Stomach (tissue), 4 donors: ENCODE data around the gene AKAP17A.

Source experiments
- POLR2A ChIP-seq, 4 donors: fragments of 450-650 bp; IDR thresholded peaks; one replicate each; pipeline ENCODE4 v1.6.1; 2016; ENCODE audit warnings: antibody characterized with exemption in 4 of 4, control low read depth in 2 of 4, mild to moderate bottlenecking in 1 of 4, moderate library complexity in 1 of 4
- TF ChIP-seq, protein P1 (sequence below), 7 experiments: fragments of 450-650 bp in 4 of 7; fragments of 200-600 bp in 3 of 7; sonication (generic) in 3 of 7; IDR thresholded peaks; one replicate each; pipeline ENCODE4 v1.5.1; 2016 to 2019; ENCODE audit warnings: antibody characterized with exemption in 7 of 7, control low read depth in 2 of 7, mild to moderate bottlenecking in 1 of 7

DNA sequence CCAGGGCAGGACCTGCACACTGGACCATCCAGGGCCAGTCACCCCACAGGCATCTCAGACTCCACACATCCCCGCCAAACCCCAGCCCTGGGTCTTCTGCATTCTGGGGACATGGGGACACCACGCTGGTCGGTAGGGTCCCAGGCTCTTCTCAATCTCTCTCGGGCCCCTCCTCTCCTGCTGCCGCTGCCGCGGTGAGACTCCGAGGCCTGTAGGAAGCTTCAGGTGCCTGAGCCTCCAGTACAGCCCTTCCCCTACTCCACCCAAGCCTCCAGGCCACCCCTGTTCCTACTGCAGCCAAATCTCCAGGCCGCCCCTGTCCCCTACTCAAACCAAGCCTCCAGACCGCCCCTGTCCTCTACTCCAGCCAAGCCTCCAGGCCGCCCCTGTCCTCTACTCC, 17.9 kb downstream of the AKAP17A start:
- TF ChIP-seq, protein P1, sequence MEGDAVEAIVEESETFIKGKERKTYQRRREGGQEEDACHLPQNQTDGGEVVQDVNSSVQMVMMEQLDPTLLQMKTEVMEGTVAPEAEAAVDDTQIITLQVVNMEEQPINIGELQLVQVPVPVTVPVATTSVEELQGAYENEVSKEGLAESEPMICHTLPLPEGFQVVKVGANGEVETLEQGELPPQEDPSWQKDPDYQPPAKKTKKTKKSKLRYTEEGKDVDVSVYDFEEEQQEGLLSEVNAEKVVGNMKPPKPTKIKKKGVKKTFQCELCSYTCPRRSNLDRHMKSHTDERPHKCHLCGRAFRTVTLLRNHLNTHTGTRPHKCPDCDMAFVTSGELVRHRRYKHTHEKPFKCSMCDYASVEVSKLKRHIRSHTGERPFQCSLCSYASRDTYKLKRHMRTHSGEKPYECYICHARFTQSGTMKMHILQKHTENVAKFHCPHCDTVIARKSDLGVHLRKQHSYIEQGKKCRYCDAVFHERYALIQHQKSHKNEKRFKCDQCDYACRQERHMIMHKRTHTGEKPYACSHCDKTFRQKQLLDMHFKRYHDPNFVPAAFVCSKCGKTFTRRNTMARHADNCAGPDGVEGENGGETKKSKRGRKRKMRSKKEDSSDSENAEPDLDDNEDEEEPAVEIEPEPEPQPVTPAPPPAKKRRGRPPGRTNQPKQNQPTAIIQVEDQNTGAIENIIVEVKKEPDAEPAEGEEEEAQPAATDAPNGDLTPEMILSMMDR (IDR thresholded peaks at IDR 0.05): no peak
- no peak for TF ChIP-seq POLR2A (IDR thresholded peaks at IDR 0.05)
